Parathyroid adenoma (tissue), 2 donors: ENCODE measurements around the gene NAA60.

Experiments used
- H2AFZ ChIP-seq: fragments of 300-600 bp; sonication (generic); one replicate; pipeline ENCODE4 v1.7.0; 2017; ENCODE audit warnings: antibody characterized with exemption, mild to moderate bottlenecking
- H3K27ac ChIP-seq: fragments of 300-600 bp; sonication (generic); one replicate; pipeline ENCODE4 v1.7.0; 2017
- H3K27me3 ChIP-seq: fragments of 300-600 bp; sonication (generic); one replicate; pipeline ENCODE4 v1.7.0; 2017; ENCODE audit warnings: low read length; ENCODE audit not compliant: control insufficient read depth, insufficient read depth
- H3K36me3 ChIP-seq: fragments of 300-600 bp; sonication (generic); one replicate; pipeline ENCODE4 v1.7.0; 2017; ENCODE audit warnings: low read length; ENCODE audit not compliant: control insufficient read depth, insufficient read depth
- H3K4me1 ChIP-seq: fragments of 300-600 bp; sonication (generic); one replicate; pipeline ENCODE4 v1.7.0; 2017; ENCODE audit warnings: control low read depth
- H3K4me2 ChIP-seq: fragments of 300-600 bp; sonication (generic); one replicate; pipeline ENCODE4 v1.7.0; 2017; ENCODE audit warnings: low read length
- H3K4me3 ChIP-seq: fragments of 300-600 bp; sonication (generic); one replicate; pipeline ENCODE4 v1.7.0; 2017; ENCODE audit warnings: low read depth, low read length
- H3K79me2 ChIP-seq: fragments of 300-600 bp; sonication (generic); one replicate; pipeline ENCODE4 v1.7.0; 2017; ENCODE audit warnings: control low read depth
- H3K9ac ChIP-seq: fragments of 300-600 bp; sonication (generic); one replicate; pipeline ENCODE4 v1.7.0; 2017; ENCODE audit warnings: mild to moderate bottlenecking
- H3K9me3 ChIP-seq: fragments of 300-600 bp; sonication (generic); one replicate; pipeline ENCODE4 v1.7.0; 2017; ENCODE audit warnings: low read length; ENCODE audit not compliant: control insufficient read depth
- TF ChIP-seq, protein P1 (sequence below): fragments of 300-600 bp; sonication (generic); IDR thresholded peaks from one replicate; pipeline ENCODE4 v1.7.0; 2017; ENCODE audit warnings: antibody characterized with exemption, mild to moderate bottlenecking
- donor health status: primary hyperparathyroidism.

Gene NAA60

DNA sequence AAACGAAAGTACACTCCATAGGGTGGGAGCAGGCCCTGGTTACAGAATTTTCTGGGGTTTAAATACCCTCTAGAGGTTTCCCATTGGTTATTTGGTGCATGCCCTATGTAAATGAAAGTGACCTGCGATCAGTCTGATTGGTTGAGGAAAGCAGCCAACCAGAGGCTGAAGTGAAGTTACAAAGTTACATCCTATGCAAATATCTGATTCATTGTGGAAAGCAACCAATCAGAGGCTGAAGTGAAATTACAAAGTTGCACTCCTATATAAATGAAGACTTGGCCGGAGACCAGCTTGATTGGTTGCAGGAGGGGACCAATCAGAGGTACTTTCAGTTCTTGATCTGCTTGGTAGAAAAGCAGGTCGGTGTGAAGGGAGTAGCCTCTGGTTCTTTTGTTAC is 24.4 kb downstream of the NAA60 start:
- Histone ChIP-seq H3K9me3 (no peaks in the 10 kb centered on the region), H3K4me1 (peaks cover 3% of the 10 kb centered on the region), H3K27ac (no peak overlapping the region), H2AFZ (no peak overlapping the region), H3K27me3 (no peaks in the 10 kb centered on the region), H3K79me2 (peaks cover 95% of the 10 kb centered on the region), H3K4me3 (no peak overlapping the region), H3K9ac (no peak overlapping the region), H3K36me3 (no peaks in the 10 kb centered on the region), H3K4me2 (no peak overlapping the region)
- TF ChIP-seq, protein P1, sequence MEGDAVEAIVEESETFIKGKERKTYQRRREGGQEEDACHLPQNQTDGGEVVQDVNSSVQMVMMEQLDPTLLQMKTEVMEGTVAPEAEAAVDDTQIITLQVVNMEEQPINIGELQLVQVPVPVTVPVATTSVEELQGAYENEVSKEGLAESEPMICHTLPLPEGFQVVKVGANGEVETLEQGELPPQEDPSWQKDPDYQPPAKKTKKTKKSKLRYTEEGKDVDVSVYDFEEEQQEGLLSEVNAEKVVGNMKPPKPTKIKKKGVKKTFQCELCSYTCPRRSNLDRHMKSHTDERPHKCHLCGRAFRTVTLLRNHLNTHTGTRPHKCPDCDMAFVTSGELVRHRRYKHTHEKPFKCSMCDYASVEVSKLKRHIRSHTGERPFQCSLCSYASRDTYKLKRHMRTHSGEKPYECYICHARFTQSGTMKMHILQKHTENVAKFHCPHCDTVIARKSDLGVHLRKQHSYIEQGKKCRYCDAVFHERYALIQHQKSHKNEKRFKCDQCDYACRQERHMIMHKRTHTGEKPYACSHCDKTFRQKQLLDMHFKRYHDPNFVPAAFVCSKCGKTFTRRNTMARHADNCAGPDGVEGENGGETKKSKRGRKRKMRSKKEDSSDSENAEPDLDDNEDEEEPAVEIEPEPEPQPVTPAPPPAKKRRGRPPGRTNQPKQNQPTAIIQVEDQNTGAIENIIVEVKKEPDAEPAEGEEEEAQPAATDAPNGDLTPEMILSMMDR, result no peak

DNA sequence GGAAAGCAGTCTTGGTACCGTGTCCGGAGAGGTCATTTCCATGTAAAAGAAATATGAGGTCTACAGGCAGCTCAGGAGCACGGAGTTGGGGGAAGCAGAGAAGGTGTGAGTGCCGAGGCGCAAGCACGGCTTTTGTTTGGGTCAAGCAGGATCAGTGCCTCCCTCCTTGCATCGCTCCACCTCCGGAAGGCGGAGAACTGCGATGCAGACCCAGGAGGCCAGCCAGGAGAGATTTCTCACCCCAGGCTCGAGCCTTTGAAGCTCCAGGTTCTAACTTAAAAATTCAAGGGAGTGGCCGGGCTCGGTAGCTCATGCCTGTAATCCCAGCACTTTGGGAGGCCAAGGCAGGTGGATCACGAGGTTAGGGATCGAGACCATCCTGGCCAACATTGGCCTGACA is 25.0 kb downstream of the NAA60 start:
- H3K79me2 ChIP-seq, result peaks cover 95% of the 10 kb centered on the region
- H3K4me3 ChIP-seq, result no peak overlapping the region
- peaks cover 3% of the 10 kb centered on the region for H3K4me1 ChIP-seq

DNA sequence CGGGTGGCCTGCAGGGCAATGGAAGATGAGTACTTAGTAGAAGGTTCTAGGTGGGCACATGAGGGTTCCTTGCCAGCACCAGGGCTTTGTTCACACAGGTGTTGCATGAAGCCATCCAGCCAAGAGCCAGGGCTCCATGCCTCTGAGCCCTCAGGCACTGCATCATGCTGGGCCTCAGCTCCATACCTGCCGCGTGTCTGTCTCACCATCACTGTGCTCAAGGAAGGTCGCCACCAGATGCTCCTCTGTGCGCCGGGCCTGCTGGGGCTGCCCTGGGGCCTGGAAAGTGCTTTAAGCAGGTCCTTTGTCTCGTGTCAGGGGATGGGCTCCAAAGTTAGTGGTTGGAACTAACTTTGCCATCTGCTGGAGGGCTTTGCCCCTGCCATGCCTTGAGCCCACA is 26.3 kb downstream of the NAA60 start:
- TF ChIP-seq, protein P1, result no peak
- no peak overlapping the region for H2AFZ ChIP-seq
- H3K4me2 ChIP-seq, result no peak overlapping the region
- no peaks in the 10 kb centered on the region for H3K27me3 ChIP-seq
- H3K9ac ChIP-seq, result no peak overlapping the region
- H3K4me1 ChIP-seq, result peaks cover 3% of the 10 kb centered on the region
- H3K27ac ChIP-seq, result no peak overlapping the region
- no peak overlapping the region for H3K4me3 ChIP-seq
- peaks cover 92% of the 10 kb centered on the region for H3K79me2 ChIP-seq
- no peaks in the 10 kb centered on the region for H3K36me3 ChIP-seq
- H3K9me3 ChIP-seq, result no peaks in the 10 kb centered on the region

More for the DNA sequence above, 25.0 kb downstream of the NAA60 start:
- no peak overlapping the region for H3K4me2 ChIP-seq
- TF ChIP-seq, protein P1, result no peak
- H3K27ac ChIP-seq, result no peak overlapping the region
- no peaks in the 10 kb centered on the region for H3K9me3 ChIP-seq
- no peak overlapping the region for H2AFZ ChIP-seq
- no peaks in the 10 kb centered on the region for H3K27me3 ChIP-seq
- no peaks in the 10 kb centered on the region for H3K36me3 ChIP-seq
- H3K9ac ChIP-seq, result no peak overlapping the region

DNA sequence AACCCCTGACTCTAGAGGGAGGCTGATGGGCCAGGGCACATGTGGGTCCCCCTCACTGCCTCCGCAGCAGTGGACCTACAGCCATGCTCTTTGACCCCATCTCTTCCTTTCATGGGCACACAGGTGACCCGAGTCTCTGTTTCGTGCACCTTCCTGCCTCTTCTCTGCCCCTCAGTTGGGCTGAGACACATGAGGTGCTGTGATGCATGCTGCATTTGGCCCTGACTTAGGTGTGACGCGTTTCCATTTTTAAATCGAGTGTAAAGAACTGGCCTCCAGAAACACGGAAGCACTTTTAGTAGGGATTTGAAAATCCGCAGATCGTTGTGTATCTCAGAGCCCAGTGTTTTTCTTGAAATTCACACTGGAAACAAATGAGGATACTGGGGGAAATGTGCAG is 27.2 kb downstream of the NAA60 start:
- Histone ChIP-seq H3K79me2 (peaks cover 92% of the 10 kb centered on the region), H3K36me3 (no peaks in the 10 kb centered on the region), H3K27ac (no peak overlapping the region), H3K4me1 (peaks cover 3% of the 10 kb centered on the region), H3K4me3 (no peak overlapping the region), H3K4me2 (no peak overlapping the region), H3K9me3 (no peaks in the 10 kb centered on the region), H3K9ac (no peak overlapping the region), H3K27me3 (no peaks in the 10 kb centered on the region), H2AFZ (no peak overlapping the region)
- TF ChIP-seq, protein P1, result no peak

DNA sequence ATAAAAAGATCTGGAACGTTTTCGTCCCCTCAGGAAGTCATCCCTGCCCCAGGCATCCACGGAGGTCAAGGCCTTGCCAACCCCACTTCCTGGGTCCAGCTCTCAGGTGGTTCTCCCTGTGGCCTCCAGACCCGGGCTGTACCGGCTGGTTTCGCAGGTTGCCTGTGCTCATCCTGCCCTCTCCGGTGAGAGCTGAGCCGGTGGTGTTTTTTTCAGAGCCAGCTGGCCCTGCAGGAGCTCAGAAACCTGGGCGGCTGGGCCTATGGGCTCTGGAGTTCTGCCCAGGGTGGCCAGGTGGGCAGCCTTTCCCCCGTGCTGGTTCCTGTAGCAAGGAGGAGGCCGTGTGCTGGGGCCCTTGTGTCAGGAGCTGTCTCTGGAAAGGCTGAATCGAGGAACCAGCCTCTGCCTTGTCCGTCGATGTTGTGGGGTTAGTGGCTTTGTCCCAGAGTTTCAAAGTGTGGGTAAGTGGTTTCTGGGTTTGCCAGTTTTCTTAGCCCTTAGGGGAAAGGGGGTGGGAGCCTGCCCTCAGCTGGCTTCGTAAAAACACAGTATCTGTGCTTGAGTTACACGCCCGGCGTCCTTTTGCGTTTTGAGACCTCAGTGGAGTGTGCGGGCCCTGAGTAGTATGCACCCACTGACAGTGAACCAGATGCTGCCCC is 28.2 kb downstream of the NAA60 start:
- Histone ChIP-seq H3K4me3 (no peak overlapping the region), H3K4me1 (peaks cover 3% of the 10 kb centered on the region), H3K4me2 (no peak overlapping the region), H3K9ac (no peak overlapping the region), H3K79me2 (peaks cover 83% of the 10 kb centered on the region), H3K9me3 (no peaks in the 10 kb centered on the region), H3K27me3 (no peaks in the 10 kb centered on the region), H3K36me3 (no peaks in the 10 kb centered on the region), H2AFZ (no peak overlapping the region), H3K27ac (no peak overlapping the region)
- TF ChIP-seq, protein P1, result no peak
